ENCODE results near the gene SEL1L3. TPM values are rescaled to one million over a fixed set of nuclear protein-coding genes. Genes with fewer than 3 reads are reported as not detected.

SEL1L3 gene
- total RNA-seq, 2 experiments from 2014 or later = 47.6 to 63.4 TPM

DNA sequence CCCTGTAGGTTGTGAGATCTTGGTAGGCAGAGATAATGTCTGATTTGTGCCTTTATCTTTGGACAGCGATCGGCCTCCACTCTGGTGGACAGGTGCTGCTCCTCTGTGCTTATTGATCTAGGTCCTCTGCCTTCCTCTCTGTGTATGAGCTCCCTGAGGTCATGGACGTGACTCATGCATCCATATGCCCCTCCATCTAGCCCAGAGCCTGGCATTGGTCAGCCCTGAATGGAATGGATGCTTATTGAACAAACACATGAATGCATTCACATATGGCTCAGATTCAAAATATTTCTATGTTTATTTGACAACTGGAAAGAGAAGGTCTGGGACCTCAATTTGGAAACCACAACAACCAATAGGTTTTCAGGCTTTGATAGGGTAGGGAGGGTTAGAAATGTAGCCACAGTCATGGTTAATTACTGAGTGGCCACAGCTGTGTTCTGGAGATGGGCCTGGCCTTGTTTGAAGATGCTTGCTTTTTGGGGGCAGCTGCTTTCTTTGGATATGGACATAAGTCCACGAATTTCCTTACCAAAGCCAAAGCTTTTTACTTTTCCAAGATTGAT lies 76.2 kb downstream of the SEL1L3 start:
- DNase-seq = no peak
- POLR2A ChIA-PET = no interaction called here
- Mint-ChIP-seq H3K27ac (no peak overlapping the region), H3K36me3 (ENCODE audit: low read depth) (peaks cover 53% of the 10 kb centered on the region), H3K9me3 (no peaks in the 10 kb centered on the region), H3K4me3 (no peak overlapping the region), H3K27me3 (no peaks in the 10 kb centered on the region), H3K4me1 (peaks cover 9% of the 10 kb centered on the region)
- CTCF ChIA-PET = interaction anchor here (1.0 kb wide), 1 partner anchor 9 kb away, joined by 3 read pairs; no protein-coding TSS in a partner anchor

DNA sequence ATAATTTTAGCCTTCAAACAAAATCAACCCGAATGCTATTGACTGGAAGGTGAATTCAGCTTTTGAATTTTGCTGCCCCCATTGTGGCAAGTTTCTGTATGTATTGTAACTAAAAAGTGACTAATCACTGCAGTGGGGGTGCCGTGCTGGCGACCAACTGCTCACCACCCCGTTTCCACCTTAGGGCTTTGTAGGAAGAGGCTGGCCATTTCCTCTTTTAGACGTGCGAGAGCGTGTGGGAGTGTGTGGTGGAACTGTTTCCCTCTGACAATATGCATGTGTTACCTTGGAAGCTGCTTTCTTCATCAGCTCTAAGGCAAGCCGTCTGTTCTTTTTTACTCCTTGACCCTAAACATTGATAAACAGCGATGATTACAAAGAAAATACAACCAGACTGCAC lies 78.8 kb downstream of the SEL1L3 start:
- peaks cover 9% of the 10 kb centered on the region for H3K4me1 Mint-ChIP-seq
- no peaks in the 10 kb centered on the region for H3K9me3 Mint-ChIP-seq
- H3K36me3 Mint-ChIP-seq (ENCODE audit: low read depth) = peaks cover 57% of the 10 kb centered on the region
- no peak for DNase-seq
- H3K4me3 Mint-ChIP-seq = no peak overlapping the region
- no peak overlapping the region for H3K27ac Mint-ChIP-seq
- H3K27me3 Mint-ChIP-seq = no peaks in the 10 kb centered on the region
- ChIA-PET POLR2A (no interaction called here), CTCF (interaction anchor here (1.6 kb wide), 1 partner anchor 13 kb away, joined by 4 read pairs; no protein-coding TSS in a partner anchor)

DNA sequence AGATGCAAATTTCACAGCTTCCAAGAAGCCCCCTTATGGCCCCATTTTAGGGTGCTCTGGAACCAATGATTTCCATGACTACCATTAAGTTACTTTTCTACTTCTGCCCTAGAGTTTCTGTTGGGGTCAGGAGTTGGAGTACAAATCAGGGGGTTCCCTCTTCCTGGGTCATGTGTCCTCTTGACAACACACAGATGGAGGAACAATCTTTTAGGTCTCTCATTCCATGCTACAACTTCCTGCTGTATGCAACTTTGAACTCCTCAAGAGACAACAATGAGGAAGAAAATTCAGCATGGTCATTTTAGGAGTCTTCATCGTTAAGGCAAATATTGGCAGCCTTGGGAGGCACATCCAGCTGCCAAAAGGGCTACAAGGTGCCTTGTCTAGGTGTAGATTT lies 79.7 kb downstream of the SEL1L3 start:
- Mint-ChIP-seq H3K4me1 (peaks cover 9% of the 10 kb centered on the region), H3K9me3 (no peaks in the 10 kb centered on the region), H3K27ac (no peak overlapping the region), H3K36me3 (ENCODE audit: low read depth) (peaks cover 59% of the 10 kb centered on the region), H3K4me3 (no peak overlapping the region), H3K27me3 (no peaks in the 10 kb centered on the region)
- CTCF ChIA-PET = no interaction called here
- POLR2A ChIA-PET = no interaction called here
- DNase-seq = no peak

DNA sequence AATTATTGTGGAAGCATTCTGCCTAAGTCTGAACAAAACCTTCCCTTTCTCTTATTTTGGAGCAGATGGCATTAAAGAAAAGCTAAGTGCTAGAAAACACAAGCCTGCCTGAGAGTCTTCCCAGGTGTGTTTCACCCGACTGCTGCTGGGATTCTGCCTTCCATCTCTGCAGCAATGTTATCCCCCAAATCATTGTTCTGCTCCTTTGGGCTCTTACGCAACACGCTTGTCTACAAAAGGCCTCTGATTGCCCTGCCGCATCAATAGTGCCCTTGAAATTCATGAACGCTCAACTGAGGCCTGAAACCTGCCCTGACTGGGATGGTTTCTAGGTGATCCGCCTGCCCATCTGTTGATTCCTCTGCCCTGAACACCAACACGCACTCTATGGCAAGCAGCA lies 80.3 kb downstream of the SEL1L3 start:
- Mint-ChIP-seq H3K27ac (no peak overlapping the region), H3K36me3 (ENCODE audit: low read depth) (peaks cover 61% of the 10 kb centered on the region), H3K4me1 (peaks cover 9% of the 10 kb centered on the region), H3K27me3 (no peaks in the 10 kb centered on the region), H3K9me3 (no peaks in the 10 kb centered on the region), H3K4me3 (no peak overlapping the region)
- ChIA-PET CTCF (no interaction called here), POLR2A (no interaction called here)
- no peak for DNase-seq

GRCh38 chr4:25779021-25779420 lies 83.8 kb downstream of the SEL1L3 start:
- no peak for DNase-seq
- Mint-ChIP-seq H3K9me3 (no peaks in the 10 kb centered on the region), H3K36me3 (ENCODE audit: low read depth) (peaks cover 64% of the 10 kb centered on the region), H3K4me1 (peaks cover 2% of the 10 kb centered on the region), H3K27me3 (no peaks in the 10 kb centered on the region), H3K27ac (no peak overlapping the region), H3K4me3 (no peak overlapping the region)
- POLR2A ChIA-PET = no interaction called here
- CTCF ChIA-PET = no interaction called here

DNA sequence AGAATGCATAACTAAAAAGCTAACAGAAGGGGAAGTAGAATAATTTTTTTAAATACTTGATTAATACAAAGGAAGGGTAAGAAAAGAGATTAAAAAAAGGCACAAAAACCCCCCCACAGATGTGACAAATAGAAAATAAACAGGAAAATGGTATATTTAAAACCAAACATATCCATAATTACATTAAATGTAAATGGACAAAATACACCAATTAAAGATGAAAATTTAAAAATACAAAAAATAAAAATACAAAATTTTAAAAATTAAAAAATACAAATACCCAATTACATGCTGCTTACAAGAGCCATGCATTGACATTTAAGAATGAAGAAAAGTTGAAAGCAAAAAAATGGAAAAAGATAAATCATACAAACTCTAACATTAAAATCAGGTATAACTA lies 86.0 kb downstream of the SEL1L3 start:
- no peak overlapping the region for H3K4me3 Mint-ChIP-seq
- ChIA-PET CTCF (interaction anchor here (0.6 to 0.9 kb wide), 2 partner anchors 16 to 340 kb away, joined by 3 read pairs; no protein-coding TSS in a partner anchor), POLR2A (no interaction called here)
- no peaks in the 10 kb centered on the region for H3K4me1 Mint-ChIP-seq
- no peaks in the 10 kb centered on the region for H3K9me3 Mint-ChIP-seq
- H3K27ac Mint-ChIP-seq = no peak overlapping the region
- DNase-seq = no peak
- no peaks in the 10 kb centered on the region for H3K27me3 Mint-ChIP-seq
- peaks cover 54% of the 10 kb centered on the region for H3K36me3 Mint-ChIP-seq (ENCODE audit: low read depth)

DNA sequence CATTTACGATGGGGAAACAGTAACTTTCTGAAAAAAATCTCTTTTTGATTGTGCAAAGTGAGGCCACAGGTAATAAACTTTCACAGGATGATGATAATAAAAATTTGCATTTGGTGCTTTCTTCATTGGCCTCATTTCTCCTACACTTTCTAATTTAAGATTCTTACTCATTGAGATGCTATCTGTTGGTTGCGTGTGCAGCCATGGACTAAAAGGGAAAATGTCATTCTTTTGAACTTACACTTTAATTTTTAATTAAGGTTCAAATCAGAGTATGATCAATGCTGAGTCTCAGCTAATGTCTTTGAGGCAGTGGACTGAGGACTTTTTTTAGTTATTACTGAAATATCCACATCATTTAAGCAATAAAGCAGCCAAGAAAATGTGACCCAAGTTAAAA lies 87.6 kb downstream of the SEL1L3 start:
- no peaks in the 10 kb centered on the region for H3K4me1 Mint-ChIP-seq
- H3K36me3 Mint-ChIP-seq (ENCODE audit: low read depth) = peaks cover 49% of the 10 kb centered on the region
- no peak overlapping the region for H3K4me3 Mint-ChIP-seq
- H3K27ac Mint-ChIP-seq = no peak overlapping the region
- POLR2A ChIA-PET = no interaction called here
- no peaks in the 10 kb centered on the region for H3K9me3 Mint-ChIP-seq
- no peak for DNase-seq
- CTCF ChIA-PET = no interaction called here
- H3K27me3 Mint-ChIP-seq = no peaks in the 10 kb centered on the region

- no peak overlapping the region for H3K27ac Mint-ChIP-seq
- no peak for DNase-seq
- POLR2A ChIA-PET = no interaction called here
- CTCF ChIA-PET = interaction anchor here (1.3 kb wide), 1 partner anchor 20 kb away, joined by 3 read pairs; no protein-coding TSS in a partner anchor
- no peak overlapping the region for H3K4me3 Mint-ChIP-seq
- no peaks in the 10 kb centered on the region for H3K27me3 Mint-ChIP-seq
- H3K9me3 Mint-ChIP-seq = no peaks in the 10 kb centered on the region
- H3K36me3 Mint-ChIP-seq (ENCODE audit: low read depth) = peaks cover 37% of the 10 kb centered on the region
- no peaks in the 10 kb centered on the region for H3K4me1 Mint-ChIP-seq
Measured at GRCh38 chr4:25773358-25773757, 89.4 kb downstream of the SEL1L3 start.

DNA sequence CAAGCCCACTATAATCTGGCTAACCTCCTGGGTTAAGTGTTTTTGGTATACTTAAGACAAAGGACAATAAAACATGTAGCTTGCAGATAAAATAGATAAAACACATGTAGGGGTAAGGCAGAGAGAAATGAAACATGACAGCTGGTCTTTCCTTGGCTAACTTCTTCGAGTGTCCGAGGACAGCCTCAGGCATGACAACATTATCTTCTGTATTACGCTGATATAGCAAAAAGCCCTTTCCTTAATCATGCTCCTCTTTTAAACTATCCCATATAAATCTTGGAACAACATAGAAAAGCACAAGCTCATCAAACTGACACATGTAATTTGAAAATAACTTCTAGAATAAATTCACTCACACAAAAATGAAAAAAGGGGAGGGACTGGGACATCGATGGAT lies 91.1 kb downstream of the SEL1L3 start:
- no peaks in the 10 kb centered on the region for H3K4me1 Mint-ChIP-seq
- peaks cover 23% of the 10 kb centered on the region for H3K36me3 Mint-ChIP-seq (ENCODE audit: low read depth)
- H3K27ac Mint-ChIP-seq = no peak overlapping the region
- H3K27me3 Mint-ChIP-seq = no peaks in the 10 kb centered on the region
- ChIA-PET POLR2A (no interaction called here), CTCF (interaction anchor here (1.0 to 1.6 kb wide), 3 partner anchors 10 to 19 kb away, joined by 4 to 8 read pairs (median 5); no protein-coding TSS in a partner anchor)
- DNase-seq = no peak
- no peaks in the 10 kb centered on the region for H3K9me3 Mint-ChIP-seq
- H3K4me3 Mint-ChIP-seq = no peak overlapping the region

GRCh38 chr4:25770847-25771246 lies 91.9 kb downstream of the SEL1L3 start:
- H3K4me1 Mint-ChIP-seq = no peaks in the 10 kb centered on the region
- no peak overlapping the region for H3K4me3 Mint-ChIP-seq
- DNase-seq = no peak
- no peaks in the 10 kb centered on the region for H3K9me3 Mint-ChIP-seq
- ChIA-PET CTCF (interaction anchor here (0.7 to 1.6 kb wide), 4 partner anchors 9 to 459 kb away, joined by 3 to 8 read pairs (median 4); partner anchors contain the start of gene ZCCHC4), POLR2A (no interaction called here)
- H3K27me3 Mint-ChIP-seq = no peaks in the 10 kb centered on the region
- H3K27ac Mint-ChIP-seq = no peak overlapping the region
- peaks cover 28% of the 10 kb centered on the region for H3K36me3 Mint-ChIP-seq (ENCODE audit: low read depth)

DNA sequence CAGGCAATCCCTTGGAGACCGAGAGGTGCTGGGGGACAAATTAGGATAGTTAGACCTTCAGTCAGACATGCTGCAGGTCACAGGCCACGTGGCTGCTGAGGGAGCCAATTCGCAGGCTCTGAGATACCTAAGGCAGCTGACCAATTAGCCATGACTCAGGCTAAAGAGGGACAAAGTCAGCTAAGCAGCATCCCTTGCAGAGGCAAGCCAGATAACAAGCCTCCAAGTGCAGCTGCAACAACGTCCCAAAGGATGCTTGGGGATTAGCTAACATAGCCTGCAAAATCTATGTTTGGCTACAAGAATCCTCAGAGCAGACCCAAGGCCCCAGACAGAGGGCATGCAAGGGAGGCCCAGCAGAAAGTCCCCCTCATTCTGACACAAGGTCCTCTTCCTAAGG lies 93.5 kb downstream of the SEL1L3 start:
- ChIA-PET POLR2A (no interaction called here), CTCF (interaction anchor here (0.6 to 1.5 kb wide), 3 partner anchors 9 to 386 kb away, joined by 4 to 5 read pairs (median 4); no protein-coding TSS in a partner anchor)
- H3K4me3 Mint-ChIP-seq = no peak overlapping the region
- H3K9me3 Mint-ChIP-seq = no peaks in the 10 kb centered on the region
- no peak for DNase-seq
- H3K27me3 Mint-ChIP-seq = no peaks in the 10 kb centered on the region
- H3K27ac Mint-ChIP-seq = no peak overlapping the region
- H3K36me3 Mint-ChIP-seq (ENCODE audit: low read depth) = peaks cover 30% of the 10 kb centered on the region
- no peaks in the 10 kb centered on the region for H3K4me1 Mint-ChIP-seq

DNA sequence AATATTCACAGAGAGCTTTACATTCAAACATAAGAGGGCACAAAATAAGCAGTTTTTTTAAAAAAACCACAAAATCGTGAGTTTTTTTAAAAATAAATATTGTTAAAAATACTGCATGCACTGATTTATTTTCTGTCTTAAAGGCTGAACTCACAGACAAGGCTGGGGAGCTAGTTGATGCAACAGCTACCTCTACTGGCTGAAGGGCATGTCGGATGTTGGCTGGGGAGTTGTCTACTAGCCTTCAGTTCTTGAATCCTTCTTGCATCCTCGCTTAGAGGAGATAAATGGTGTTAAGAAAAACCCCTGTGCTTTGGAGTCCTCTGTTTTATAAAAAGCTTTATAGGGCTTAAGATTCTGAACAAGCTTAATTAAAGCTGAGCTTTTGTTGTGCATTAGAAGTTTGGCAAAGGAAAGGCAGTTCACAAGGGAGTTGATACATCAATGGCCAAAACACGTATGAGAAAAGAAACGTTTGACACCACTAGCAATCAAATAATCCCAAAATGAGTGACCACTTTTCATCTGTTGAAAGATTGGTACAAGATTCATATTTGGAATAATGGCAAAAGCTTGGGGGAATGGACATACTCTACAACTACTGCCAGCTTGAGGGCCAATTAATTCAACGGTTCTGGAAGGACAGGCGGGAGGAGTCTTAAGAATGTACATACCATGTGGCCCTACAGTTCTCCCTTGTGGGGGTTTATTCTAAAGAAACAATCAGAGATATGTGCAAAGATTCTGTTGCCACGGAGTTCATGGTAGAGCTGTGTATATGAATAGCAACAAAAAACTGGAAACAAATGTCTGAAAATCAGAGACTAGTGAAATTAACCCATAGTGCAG lies 94.7 kb downstream of the SEL1L3 start:
- peak; percentile 44 for DNase-seq
- Mint-ChIP-seq H3K9me3 (no peaks in the 10 kb centered on the region), H3K4me1 (no peaks in the 10 kb centered on the region), H3K36me3 (ENCODE audit: low read depth) (peaks cover 31% of the 10 kb centered on the region), H3K27ac (no peak overlapping the region), H3K4me3 (no peak overlapping the region), H3K27me3 (no peaks in the 10 kb centered on the region)
- ChIA-PET CTCF (interaction anchor here (1.4 kb wide), 1 partner anchor 15 kb away, joined by 5 read pairs; no protein-coding TSS in a partner anchor), POLR2A (interaction anchor here (0.6 kb wide), 1 partner anchor 47 kb away, joined by 3 read pairs; no protein-coding TSS in a partner anchor)

DNA sequence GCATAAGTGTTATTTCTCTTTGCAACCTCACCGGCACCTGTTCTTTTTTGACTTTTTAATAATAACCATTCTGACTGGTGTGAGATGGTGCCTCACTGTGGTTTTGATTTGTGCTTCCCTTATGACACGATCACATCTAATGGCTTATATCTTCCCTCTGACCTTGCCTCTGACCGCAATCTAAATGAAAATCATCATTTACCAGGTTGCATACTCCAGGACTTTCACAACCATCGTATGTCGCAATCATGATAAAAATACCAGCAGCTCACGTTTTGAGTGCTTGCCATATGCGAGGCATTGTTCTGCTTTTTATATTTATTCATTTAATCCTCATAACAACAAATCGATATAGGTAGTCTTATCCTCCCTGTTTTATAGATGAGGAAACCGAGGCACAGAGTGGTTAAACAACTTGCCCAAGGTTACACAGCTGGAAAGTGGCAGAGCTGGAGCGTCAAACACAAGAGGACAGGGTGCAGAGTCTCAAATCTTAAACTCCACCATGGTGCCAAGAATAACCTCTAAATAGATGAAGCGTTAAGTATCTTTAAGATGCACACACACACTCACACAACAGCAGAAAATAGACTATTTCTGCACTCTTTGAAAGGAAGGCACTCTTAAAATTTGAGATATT lies 102.2 kb downstream of the SEL1L3 start:
- POLR2A ChIA-PET = no interaction called here
- Mint-ChIP-seq H3K27ac (no peak overlapping the region), H3K27me3 (no peaks in the 10 kb centered on the region), H3K4me3 (no peak overlapping the region), H3K4me1 (no peaks in the 10 kb centered on the region), H3K36me3 (ENCODE audit: low read depth) (peaks cover 43% of the 10 kb centered on the region), H3K9me3 (no peaks in the 10 kb centered on the region)
- no peak for DNase-seq
- CTCF ChIA-PET = no interaction called here

All from activated CD4-positive, alpha-beta T cell treated with anti-CD3 and anti-CD28 coated beads, Interleukin-2, amount 10 ng/mL, durations not matched to agents 7 days and 5 days (primary cell).